Measurements from ENCODE around the gene POC1B. TPM values are rescaled to one million over a fixed set of nuclear protein-coding genes. Genes with fewer than 3 reads are reported as not detected.

Gene POC1B
- total and polyA plus RNA-seq, 4 donors, result 5.0 to 28.2 (median 7.6) TPM

DNA sequence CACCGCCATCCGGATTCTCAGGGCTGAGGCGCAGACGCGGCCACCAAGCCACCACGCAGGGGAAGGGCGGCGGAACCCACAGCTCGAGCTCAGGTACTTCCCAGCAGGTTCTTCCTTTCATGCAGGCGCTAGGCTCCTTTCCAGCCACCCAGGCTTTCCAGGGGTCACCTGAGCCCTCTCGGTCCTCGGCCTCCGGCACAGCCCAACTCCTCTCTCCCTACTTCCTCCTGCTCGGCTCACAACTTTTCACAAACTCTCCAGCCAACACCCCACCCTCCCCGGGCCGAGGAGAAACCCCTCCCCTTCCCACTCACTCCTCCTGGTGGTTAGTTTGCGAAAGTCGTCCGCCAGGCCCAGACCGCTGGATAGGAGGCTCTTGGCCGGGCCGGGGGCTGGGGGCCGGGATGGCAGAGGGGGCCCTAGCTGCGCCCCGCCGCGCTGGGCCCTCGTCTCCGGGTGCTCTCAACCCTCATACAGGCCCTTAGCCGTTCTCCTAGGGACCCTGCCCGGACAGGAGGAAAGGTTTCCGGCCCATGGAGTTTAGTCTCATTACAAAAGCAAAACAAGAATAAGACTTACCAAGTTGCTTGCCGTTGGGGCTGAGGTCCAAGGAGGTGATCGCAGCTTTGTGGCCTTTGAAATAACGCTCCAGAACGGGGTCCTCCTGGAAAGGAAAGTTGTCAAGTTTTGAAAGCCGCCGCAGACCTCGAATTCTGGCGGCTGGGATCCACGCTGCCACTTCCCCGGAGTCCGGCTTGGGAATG lies 1.1 kb downstream of the POC1B start, which contains the start of gene GALNT4:
GALNT4 (minus strand) TSS at position 256 of the 764 bp plus-strand sequence; CDS start at position 9, 247 bp downstream.
- peak; percentile 88 for DNase-seq (ENCODE audit: low spot score)
- Histone ChIP-seq H3K9ac (ENCODE audit: low read depth in 1 of 2, low read length in 2 of 2) (peak within 1 kb of the TSS; percentile 87 to 96), H3K9me3 (ENCODE audit: control insufficient read depth in 4 of 4, low read length in 3 of 4) (no peaks in the 10 kb centered on the region), H3K27me3 (ENCODE audit: control insufficient read depth in 4 of 4, insufficient read depth in 4 of 4, low read length in 3 of 4) (no peaks in the 10 kb centered on the region), H3K36me3 (ENCODE audit: control insufficient read depth in 4 of 4, insufficient read depth in 3 of 4, low read depth in 1 of 4, low read length in 3 of 4) (no peaks in the 10 kb centered on the region), H3K27ac (ENCODE audit: low read depth in 1 of 2, low read length in 2 of 2) (peak within 1 kb of the TSS; percentile 93 to 97), H3K4me1 (ENCODE audit: control insufficient read depth in 4 of 4, insufficient read depth in 4 of 4, low read length in 3 of 4) (peaks cover 5 to 40% (median 37%) of the 10 kb centered on the region in 4 donors), H3K4me3 (ENCODE audit: low read depth in 1 of 3, low read length in 3 of 3) (peak within 1 kb of the TSS; percentile 73 to 89 (median 87))
- TF ChIP-seq REST (IDR thresholded peaks at IDR 0.05) (peak; percentile 48), GABPA (IDR thresholded peaks at IDR 0.05 in 1 of 2, conservative IDR thresholded peaks at IDR 0.05 in 1 of 2) (no peak), EGR1 (IDR thresholded peaks at IDR 0.05; ENCODE audit: low read depth in 2 of 2) (no peak), RAD21 (IDR thresholded peaks at IDR 0.05) (peak; percentile 69 to 84), RXRA (IDR thresholded peaks at IDR 0.05) (peak in 1 of 2 donors; percentile 18), TAF1 (conservative IDR thresholded peaks at IDR 0.05) (peak; percentile 79), HNF4G (IDR thresholded peaks at IDR 0.05) (no peak), HNF4A (conservative IDR thresholded peaks at IDR 0.05) (peak in 1 of 2 donors; percentile 23)
- TF ChIP-seq, protein P1, sequence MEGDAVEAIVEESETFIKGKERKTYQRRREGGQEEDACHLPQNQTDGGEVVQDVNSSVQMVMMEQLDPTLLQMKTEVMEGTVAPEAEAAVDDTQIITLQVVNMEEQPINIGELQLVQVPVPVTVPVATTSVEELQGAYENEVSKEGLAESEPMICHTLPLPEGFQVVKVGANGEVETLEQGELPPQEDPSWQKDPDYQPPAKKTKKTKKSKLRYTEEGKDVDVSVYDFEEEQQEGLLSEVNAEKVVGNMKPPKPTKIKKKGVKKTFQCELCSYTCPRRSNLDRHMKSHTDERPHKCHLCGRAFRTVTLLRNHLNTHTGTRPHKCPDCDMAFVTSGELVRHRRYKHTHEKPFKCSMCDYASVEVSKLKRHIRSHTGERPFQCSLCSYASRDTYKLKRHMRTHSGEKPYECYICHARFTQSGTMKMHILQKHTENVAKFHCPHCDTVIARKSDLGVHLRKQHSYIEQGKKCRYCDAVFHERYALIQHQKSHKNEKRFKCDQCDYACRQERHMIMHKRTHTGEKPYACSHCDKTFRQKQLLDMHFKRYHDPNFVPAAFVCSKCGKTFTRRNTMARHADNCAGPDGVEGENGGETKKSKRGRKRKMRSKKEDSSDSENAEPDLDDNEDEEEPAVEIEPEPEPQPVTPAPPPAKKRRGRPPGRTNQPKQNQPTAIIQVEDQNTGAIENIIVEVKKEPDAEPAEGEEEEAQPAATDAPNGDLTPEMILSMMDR (IDR thresholded peaks at IDR 0.05; ENCODE audit: low read depth, low read length, missing input control), result peak; percentile 57
- under 1% methylated on average over 43 of the region's 43 CpGs for WGBS

DNA sequence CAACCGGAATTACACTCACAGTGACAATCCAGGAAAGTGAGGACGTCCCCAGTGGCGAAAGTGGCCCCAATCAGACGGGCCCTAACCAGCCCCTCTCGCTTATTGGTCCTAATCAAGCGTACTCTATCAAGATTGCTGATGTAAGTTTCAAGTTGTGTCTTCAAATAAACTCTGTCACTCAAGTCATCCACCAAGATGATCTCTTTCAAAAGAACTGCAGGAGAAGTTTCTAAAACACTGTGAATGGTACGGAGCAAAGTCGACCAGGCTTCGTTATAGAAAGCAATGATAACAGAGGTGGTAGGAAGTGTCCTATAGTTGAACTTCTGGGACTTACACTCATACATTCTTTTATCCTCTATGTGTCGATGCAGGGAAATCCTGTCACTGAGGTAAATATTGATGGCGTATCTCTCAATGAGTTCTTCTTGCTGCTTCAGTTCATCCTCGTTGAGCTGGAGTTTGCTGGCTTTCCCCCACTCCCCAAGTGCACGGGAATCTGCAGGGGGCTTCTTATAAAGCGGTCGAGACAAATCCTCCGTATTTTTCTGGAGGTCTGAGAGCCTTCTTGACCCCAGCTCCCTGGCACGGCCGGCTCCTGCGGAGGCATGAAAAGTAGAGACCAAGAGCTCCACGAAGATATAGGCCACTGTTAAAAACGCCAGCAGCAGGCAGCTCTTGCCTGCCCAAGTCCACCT lies 1.9 kb downstream of the POC1B start:
- DNase-seq (ENCODE audit: low spot score), result no peak
- Histone ChIP-seq H3K36me3 (ENCODE audit: control insufficient read depth in 4 of 4, insufficient read depth in 3 of 4, low read depth in 1 of 4, low read length in 3 of 4) (no peaks in the 10 kb centered on the region), H3K27me3 (ENCODE audit: control insufficient read depth in 4 of 4, insufficient read depth in 4 of 4, low read length in 3 of 4) (no peaks in the 10 kb centered on the region), H3K9ac (ENCODE audit: low read depth in 1 of 2, low read length in 2 of 2) (peak overlapping the region; percentile 83 to 96), H3K9me3 (ENCODE audit: control insufficient read depth in 4 of 4, low read length in 3 of 4) (no peaks in the 10 kb centered on the region), H3K4me1 (ENCODE audit: control insufficient read depth in 4 of 4, insufficient read depth in 4 of 4, low read length in 3 of 4) (peaks cover 5 to 40% (median 37%) of the 10 kb centered on the region in 4 donors), H3K4me3 (ENCODE audit: low read depth in 1 of 3, low read length in 3 of 3) (peak overlapping the region; percentile 73 to 89 (median 87)), H3K27ac (ENCODE audit: low read depth in 1 of 2, low read length in 2 of 2) (peak overlapping the region; percentile 93 to 97)
- WGBS, result 29% methylated on average over 21 of the region's 21 CpGs
- no peak for TF ChIP-seq HNF4A (conservative IDR thresholded peaks at IDR 0.05)
- TF ChIP-seq RXRA (IDR thresholded peaks at IDR 0.05), result no peak
- TF ChIP-seq, protein P2, sequence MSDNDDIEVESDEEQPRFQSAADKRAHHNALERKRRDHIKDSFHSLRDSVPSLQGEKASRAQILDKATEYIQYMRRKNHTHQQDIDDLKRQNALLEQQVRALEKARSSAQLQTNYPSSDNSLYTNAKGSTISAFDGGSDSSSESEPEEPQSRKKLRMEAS (IDR thresholded peaks at IDR 0.05), result no peak
- no peak for TF ChIP-seq SP1 (IDR thresholded peaks at IDR 0.05)
- no peak for TF ChIP-seq ATF3 (IDR thresholded peaks at IDR 0.05)
- TF ChIP-seq YY1 (IDR thresholded peaks at IDR 0.05), result no peak
- TF ChIP-seq FOXA1 (IDR thresholded peaks at IDR 0.05), result no peak
- no peak for TF ChIP-seq EGR1 (IDR thresholded peaks at IDR 0.05; ENCODE audit: low read depth in 2 of 2)
- TF ChIP-seq NR2F2 (IDR thresholded peaks at IDR 0.05), result no peak
- no peak for TF ChIP-seq RAD21 (IDR thresholded peaks at IDR 0.05)
- no peak for TF ChIP-seq TAF1 (conservative IDR thresholded peaks at IDR 0.05)
- TF ChIP-seq FOXA2 (IDR thresholded peaks at IDR 0.05), result no peak
- TF ChIP-seq, protein P1 (IDR thresholded peaks at IDR 0.05; ENCODE audit: low read depth, low read length, missing input control), result no peak
- no peak for TF ChIP-seq GABPA (IDR thresholded peaks at IDR 0.05 in 1 of 2, conservative IDR thresholded peaks at IDR 0.05 in 1 of 2)
- TF ChIP-seq REST (IDR thresholded peaks at IDR 0.05), result no peak
